ENCODE measurements around the gene HLA-A. TPM values are rescaled to one million over a fixed set of nuclear protein-coding genes. Genes with fewer than 3 reads are reported as not detected.

The HLA-A gene
- polyA plus RNA-seq, 1 donor (not counting 4 experiments of a cell fraction or from before 2014, with no cell fraction given): 401 TPM

DNA sequence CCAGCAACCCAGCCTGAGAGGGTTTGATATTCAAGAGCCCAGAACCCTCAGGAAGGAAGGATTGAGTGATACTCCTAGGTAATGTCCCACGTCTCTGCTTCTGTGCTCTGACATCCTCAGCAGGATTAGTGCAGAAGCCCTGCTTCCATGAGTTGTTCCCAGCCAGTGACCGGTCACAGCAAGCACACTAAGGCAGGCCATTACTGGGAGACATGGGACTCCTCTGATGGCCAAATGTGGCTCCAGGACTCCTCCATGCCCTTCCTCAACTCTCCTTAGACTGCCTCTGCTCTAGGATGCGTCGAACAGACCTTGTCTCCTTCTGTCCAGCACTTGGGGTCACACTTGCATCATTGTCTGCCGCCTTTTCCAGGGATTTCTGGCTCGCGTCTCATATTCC lies 7.6 kb downstream of the HLA-A start:
- no peak overlapping the region for H3K4me2 ChIP-seq (ENCODE audit: control insufficient read depth, extremely low read depth, insufficient read depth, low read depth, low read length)
- no peaks in the 10 kb centered on the region for H4K20me1 ChIP-seq (ENCODE audit: control insufficient read depth, extremely low read depth, insufficient read depth, low read length)
- H2AFZ ChIP-seq (ENCODE audit: control insufficient read depth, low read length): no peak overlapping the region
- H3K9me3 ChIP-seq (ENCODE audit: control insufficient read depth, low read depth, low read length): no peaks in the 10 kb centered on the region
- H3K4me1 ChIP-seq (ENCODE audit: control insufficient read depth, extremely low read depth, insufficient read depth, low read length): no peaks in the 10 kb centered on the region
- H3K36me3 ChIP-seq (ENCODE audit: control insufficient read depth in 2 of 2, extremely low read depth in 1 of 2, insufficient read depth in 2 of 2, low read length in 2 of 2): peaks cover 2 to 6% of the 10 kb centered on the region in 2 experiments
- no peak for FAIRE-seq
- TF ChIP-seq, protein P1, sequence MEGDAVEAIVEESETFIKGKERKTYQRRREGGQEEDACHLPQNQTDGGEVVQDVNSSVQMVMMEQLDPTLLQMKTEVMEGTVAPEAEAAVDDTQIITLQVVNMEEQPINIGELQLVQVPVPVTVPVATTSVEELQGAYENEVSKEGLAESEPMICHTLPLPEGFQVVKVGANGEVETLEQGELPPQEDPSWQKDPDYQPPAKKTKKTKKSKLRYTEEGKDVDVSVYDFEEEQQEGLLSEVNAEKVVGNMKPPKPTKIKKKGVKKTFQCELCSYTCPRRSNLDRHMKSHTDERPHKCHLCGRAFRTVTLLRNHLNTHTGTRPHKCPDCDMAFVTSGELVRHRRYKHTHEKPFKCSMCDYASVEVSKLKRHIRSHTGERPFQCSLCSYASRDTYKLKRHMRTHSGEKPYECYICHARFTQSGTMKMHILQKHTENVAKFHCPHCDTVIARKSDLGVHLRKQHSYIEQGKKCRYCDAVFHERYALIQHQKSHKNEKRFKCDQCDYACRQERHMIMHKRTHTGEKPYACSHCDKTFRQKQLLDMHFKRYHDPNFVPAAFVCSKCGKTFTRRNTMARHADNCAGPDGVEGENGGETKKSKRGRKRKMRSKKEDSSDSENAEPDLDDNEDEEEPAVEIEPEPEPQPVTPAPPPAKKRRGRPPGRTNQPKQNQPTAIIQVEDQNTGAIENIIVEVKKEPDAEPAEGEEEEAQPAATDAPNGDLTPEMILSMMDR (optimal IDR thresholded peaks at IDR 0.05 in 1 of 3, IDR thresholded peaks at IDR 0.05 in 1 of 3, conservative IDR thresholded peaks at IDR 0.05 in 1 of 3; ENCODE audit: extremely low read depth in 1 of 3, insufficient read depth in 2 of 3, low read length in 3 of 3): no peak
- no peak for TF ChIP-seq EZH2 (IDR thresholded peaks at IDR 0.05; ENCODE audit: low read length)
- no peaks in the 10 kb centered on the region for H3K9me1 ChIP-seq (ENCODE audit: control insufficient read depth, extremely low read depth, insufficient read depth, low read length)
- no peak for DNase-seq (ENCODE audit: low read depth, low spot score)
- no peaks in the 10 kb centered on the region for H3K27me3 ChIP-seq (ENCODE audit: control insufficient read depth, extremely low read depth, insufficient read depth, low read length)
- H3K4me3 ChIP-seq (ENCODE audit: control insufficient read depth in 2 of 3, extremely low read depth in 1 of 3, insufficient read depth in 2 of 3, low read depth in 1 of 3, low read length in 3 of 3): no peak overlapping the region
- dilution Hi-C loops (cut with MboI; ENCODE audit: extremely low pct_ligation_motif_present, low sequenced_read_pairs): no loop called here
- H3K27ac ChIP-seq (ENCODE audit: control insufficient read depth, insufficient read depth, low read length): no peak overlapping the region
- no peaks in the 10 kb centered on the region for H3K79me2 ChIP-seq (ENCODE audit: control insufficient read depth, insufficient read depth, low read length)
- no peak overlapping the region for H3K9ac ChIP-seq (ENCODE audit: control insufficient read depth, extremely low read depth, insufficient read depth, low read length)

DNA sequence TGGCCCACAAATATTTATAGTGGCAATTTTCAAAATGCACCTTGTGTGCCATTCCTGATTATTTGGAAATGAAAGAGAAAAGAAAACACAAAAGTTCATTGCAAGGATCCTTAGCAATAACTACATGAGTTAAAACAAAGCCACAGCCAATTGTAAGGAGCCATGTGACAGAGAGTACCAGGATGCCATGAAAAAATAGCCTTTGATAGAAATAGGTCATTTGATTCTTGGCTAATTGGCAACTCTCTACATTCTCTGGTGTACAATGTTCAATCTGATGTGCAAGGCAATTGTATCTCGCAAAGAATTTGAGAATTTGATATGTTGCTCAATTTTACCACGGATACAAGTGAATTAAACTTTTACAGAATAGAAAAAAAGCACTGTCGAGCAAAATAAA lies 9.6 kb downstream of the HLA-A start:
- no peak overlapping the region for H2AFZ ChIP-seq (ENCODE audit: control insufficient read depth, low read length)
- FAIRE-seq: no peak
- H3K27ac ChIP-seq (ENCODE audit: control insufficient read depth, insufficient read depth, low read length): no peak overlapping the region
- H3K4me2 ChIP-seq (ENCODE audit: control insufficient read depth, extremely low read depth, insufficient read depth, low read depth, low read length): no peak overlapping the region
- H3K9me3 ChIP-seq (ENCODE audit: control insufficient read depth, low read depth, low read length): no peaks in the 10 kb centered on the region
- H3K9ac ChIP-seq (ENCODE audit: control insufficient read depth, extremely low read depth, insufficient read depth, low read length): no peak overlapping the region
- no peak overlapping the region for H3K4me3 ChIP-seq (ENCODE audit: control insufficient read depth in 2 of 3, extremely low read depth in 1 of 3, insufficient read depth in 2 of 3, low read depth in 1 of 3, low read length in 3 of 3)
- H3K36me3 ChIP-seq (ENCODE audit: control insufficient read depth in 2 of 2, extremely low read depth in 1 of 2, insufficient read depth in 2 of 2, low read length in 2 of 2): no peaks in the 10 kb centered on the region
- no peaks in the 10 kb centered on the region for H3K79me2 ChIP-seq (ENCODE audit: control insufficient read depth, insufficient read depth, low read length)
- no peaks in the 10 kb centered on the region for H4K20me1 ChIP-seq (ENCODE audit: control insufficient read depth, extremely low read depth, insufficient read depth, low read length)
- H3K9me1 ChIP-seq (ENCODE audit: control insufficient read depth, extremely low read depth, insufficient read depth, low read length): no peaks in the 10 kb centered on the region
- TF ChIP-seq EZH2 (IDR thresholded peaks at IDR 0.05; ENCODE audit: low read length): no peak
- TF ChIP-seq, protein P1 (optimal IDR thresholded peaks at IDR 0.05 in 1 of 3, IDR thresholded peaks at IDR 0.05 in 1 of 3, conservative IDR thresholded peaks at IDR 0.05 in 1 of 3; ENCODE audit: extremely low read depth in 1 of 3, insufficient read depth in 2 of 3, low read length in 3 of 3): no peak
- no peak for DNase-seq (ENCODE audit: low read depth, low spot score)
- H3K27me3 ChIP-seq (ENCODE audit: control insufficient read depth, extremely low read depth, insufficient read depth, low read length): no peaks in the 10 kb centered on the region
- H3K4me1 ChIP-seq (ENCODE audit: control insufficient read depth, extremely low read depth, insufficient read depth, low read length): no peaks in the 10 kb centered on the region
- dilution Hi-C loops (cut with MboI; ENCODE audit: extremely low pct_ligation_motif_present, low sequenced_read_pairs): no loop called here

Data from keratinocyte (primary cell).